GM18520 (cell line): ENCODE results near the gene LIPF.
"Not testable (repeated sequence)": the region's sequence is repeated elsewhere in the genome, so short reads cannot be mapped to it uniquely, and the experiment has no call there.

Source experiments
- ATAC-seq: cut with Tn5 transposase; IDR thresholded peaks from one replicate; pipeline ENCODE4 v1.9.1; 2021; ENCODE audit not compliant: unreplicated experiment

The LIPF gene, protein sequence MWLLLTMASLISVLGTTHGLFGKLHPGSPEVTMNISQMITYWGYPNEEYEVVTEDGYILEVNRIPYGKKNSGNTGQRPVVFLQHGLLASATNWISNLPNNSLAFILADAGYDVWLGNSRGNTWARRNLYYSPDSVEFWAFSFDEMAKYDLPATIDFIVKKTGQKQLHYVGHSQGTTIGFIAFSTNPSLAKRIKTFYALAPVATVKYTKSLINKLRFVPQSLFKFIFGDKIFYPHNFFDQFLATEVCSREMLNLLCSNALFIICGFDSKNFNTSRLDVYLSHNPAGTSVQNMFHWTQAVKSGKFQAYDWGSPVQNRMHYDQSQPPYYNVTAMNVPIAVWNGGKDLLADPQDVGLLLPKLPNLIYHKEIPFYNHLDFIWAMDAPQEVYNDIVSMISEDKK

DNA sequence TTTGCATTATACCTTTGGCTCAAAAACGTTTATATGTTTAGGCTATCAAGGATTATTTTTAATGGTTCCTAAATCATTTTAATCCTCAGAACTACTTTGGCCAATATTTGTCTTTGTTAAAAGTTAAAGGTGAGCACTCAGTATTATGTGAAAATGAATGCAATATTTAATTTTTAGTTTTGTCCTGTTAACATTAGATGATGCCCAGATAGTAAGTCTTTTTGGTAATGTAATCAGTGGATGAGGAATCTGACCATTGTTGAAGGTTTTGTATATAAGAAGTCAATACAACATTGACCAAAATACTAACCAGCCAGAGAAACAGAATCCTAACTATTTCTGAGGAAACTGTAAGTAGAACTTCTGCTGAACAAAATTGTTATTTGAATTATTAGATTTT lies at the start of gene LIPF:
TSS of gene LIPF (plus strand) at position 301 of the 400 bp plus-strand sequence. CDS start 2,856 bp downstream, outside the sequence.
- ATAC-seq: no peak

DNA sequence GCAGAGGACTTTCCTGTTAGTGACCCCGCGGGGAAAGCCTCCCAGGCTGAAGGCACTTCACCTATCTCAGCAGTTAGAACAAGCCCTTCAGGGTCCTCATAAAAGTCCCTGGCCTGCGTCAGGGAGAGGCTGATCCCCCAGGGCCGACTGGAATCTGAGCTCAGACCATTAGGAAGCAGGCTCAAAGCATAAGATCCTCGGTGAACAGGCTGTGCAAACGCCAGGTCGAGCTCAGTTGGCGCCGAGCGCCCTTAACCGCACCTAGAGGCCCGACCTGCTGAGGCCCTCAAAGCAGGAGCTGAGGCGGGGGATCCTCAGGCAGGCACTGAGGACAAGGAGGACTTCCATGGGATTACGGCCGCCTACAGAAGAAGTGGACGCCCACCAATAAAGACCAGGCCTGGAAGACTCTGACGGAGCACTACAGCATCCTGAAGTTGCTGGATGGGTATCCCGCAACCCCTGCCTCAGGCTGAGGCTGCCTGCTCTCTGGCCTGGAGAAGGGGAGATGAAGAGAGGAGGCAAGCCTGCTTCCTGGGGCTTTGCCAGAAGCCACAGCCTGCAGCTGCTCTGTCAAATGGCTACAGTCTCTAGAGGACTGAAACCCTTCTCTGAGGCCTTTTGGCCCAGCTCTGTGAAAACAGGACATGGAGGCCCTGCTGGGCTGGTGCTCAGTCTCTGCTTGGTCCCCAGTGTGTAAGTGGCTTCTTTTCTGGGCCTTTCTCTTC lies 47.8 kb upstream of the LIPF start:
- ATAC-seq: no peak

DNA sequence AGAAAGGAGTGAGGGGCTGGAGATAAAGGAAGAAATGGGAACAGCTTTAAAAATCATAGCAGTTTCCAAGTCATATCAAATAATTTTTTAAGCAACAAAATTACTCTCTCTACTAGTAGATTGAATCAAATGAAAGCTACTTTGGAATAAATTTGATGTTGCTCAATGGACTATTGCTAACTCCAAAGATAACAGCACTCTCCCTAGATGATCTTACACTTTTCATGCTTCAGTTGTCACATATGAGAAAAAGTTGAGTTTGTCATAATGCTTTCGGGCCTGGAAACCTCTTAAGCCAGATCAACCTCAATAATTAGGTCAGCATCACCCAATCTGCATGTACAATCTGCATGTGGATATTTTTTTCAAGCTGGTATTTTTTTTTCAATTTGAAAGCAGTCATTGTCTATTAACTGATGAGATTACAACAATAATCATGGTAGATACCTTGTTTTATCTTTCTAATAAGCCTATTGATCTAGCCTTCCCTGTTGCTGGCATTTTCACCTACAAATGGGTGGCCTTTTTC lies 46.4 kb upstream of the LIPF start:
- no peak for ATAC-seq

DNA sequence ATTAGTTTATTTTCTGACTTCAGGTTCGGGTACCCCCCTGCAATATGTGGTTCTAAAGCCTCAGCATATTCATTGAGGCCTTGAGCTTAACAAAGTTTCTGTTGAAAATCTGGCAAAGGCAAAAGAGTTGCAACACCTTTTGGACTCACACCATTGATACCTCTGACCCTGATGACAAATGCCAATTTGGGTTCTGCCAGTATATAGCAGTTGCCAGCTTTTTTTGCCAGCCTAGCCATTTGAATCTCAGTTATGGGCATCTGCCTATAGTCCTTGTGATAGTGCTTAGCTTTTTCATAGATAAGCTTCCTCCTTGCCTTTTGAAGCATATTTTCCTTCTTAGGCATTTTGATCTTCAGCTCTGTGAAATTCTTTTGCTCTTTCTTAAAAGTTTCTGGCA lies 45.7 kb upstream of the LIPF start:
- ATAC-seq: no peak

DNA sequence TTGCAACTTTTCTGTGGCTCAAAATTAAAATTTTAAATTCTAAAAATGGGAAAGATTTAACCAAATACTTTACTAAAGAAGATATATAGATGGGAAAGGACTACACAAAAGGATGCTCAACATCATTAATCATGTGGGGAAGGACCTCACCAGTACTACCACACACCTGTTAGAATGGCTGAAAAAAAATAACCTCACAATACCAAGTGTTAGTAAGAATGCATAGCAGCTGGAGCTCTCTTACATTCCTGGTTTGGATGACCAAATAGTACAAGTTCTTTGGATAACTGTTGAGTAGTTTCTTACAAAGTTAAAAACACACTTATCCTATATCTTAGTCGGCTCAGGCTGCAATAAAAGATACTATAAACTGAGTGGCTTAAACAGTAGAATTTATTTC lies 43.8 kb upstream of the LIPF start:
- no peak for ATAC-seq

DNA sequence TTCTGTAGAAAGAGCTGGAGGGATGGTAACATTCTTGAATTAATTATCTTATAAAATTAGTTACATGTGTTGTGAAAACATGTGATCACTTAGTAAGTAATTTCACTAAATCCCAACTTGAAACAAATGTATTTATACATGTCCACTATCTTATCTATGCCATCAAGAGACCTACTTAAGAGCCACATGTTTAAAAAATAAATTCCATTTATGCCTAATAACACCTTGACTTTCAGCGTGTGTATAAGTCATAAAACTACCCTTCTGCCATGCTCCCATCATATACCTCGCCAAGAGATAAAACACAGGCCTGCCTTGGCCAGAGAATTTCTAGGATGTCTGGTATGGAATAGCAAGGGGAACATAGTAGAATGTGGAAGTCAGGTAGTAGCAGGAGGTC lies 40.4 kb upstream of the LIPF start:
- ATAC-seq: no peak

DNA sequence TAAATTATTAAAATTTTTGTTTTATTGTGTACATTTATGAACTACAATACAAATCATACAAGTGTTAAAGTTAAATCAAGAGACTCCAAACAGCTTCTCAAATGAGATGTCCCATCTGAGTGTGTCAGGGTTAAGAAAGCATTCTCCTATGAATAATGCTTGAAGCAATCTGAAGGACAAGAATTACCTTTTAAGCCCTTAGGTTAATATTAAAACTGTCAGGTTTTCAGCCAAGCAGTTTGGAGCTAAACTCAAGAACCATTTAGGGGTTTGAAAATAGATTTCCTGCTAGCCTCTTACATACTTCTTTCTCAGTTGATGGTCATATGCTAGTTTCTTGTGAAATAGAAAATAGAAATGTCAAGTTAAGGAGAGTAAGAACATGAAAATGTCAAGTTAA lies 39.4 kb upstream of the LIPF start:
- no peak for ATAC-seq

DNA sequence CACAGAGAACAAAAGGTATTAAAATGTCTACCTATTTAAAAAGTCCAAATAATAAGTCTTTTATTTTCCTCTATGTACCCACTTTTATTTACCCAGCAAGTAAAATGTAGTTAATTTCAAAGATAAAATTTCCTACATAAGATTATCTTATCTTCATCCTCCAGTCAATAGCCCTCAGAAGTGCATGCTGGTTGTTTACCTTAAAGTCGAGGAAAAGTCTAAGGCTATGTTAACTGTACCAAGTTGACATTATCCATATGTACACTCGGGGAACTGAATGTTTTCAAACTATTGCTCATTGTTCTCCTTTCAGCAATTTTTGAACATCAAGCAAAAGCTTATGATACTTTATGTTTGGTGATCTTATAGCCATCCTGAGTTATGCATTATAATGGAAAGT lies 24.1 kb upstream of the LIPF start:
- ATAC-seq: no peak

DNA sequence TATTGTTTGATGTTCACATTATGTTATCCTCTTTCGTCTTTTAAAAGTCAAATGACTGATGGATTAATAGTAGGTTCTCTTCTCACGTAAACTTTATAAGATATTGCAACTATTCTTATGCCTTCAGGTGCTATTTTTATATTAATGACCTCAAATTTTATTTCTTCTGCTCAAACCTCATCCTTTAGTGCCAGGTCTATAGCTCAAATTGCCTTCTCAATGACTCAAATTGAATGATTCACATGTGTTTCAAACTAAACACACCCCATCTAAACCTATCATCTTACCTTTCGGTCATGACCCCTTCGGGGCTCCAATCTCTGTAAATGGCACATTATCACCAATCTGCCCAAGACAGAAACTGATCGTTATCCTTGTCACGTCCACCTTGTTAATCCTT lies 22.0 kb upstream of the LIPF start:
- ATAC-seq: no peak

DNA sequence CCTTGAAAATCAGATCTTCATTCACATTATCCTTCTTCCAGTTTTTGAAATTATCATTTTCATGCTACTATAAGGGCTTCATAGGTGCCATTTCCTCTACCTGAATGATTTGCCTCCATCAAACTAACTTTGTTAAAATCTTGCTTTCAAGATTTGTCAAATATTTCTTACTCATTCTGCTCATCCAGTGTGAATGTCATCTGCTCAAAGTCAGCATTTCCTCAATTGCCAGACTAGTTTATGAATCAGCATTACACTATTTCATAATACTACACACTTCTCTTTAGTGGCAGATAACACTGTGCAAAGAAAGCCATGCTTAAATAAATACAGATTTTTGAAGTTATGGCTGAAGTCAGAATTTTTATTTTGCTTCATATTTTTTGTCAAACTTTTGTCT lies 21.3 kb upstream of the LIPF start:
- no peak for ATAC-seq

DNA sequence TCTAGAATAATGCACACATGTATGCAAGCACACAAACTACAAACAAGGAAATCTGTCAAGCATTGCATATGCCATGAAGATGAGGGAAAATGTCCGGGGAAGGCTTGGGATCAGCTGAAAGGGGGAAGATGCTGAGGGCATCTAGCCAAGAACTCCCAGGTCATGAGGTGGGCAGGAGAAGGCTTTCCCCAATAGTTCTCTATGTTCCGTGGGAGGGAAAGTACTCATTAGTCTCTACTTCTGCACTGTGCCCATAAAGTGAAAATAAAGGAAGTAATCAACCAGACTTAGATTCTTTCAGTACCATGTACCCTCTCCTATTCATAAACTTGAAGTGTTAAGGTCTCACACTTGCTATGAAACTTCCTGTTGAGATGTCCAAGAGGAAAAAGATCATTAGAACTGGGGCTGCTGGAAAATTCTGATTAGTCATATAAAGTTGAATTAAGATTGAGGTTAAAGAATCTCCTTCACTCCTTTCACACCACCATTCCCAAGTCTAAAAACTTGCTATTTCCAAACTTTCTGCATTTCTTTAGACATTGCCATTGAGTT lies 17.1 kb upstream of the LIPF start:
- no peak for ATAC-seq

DNA sequence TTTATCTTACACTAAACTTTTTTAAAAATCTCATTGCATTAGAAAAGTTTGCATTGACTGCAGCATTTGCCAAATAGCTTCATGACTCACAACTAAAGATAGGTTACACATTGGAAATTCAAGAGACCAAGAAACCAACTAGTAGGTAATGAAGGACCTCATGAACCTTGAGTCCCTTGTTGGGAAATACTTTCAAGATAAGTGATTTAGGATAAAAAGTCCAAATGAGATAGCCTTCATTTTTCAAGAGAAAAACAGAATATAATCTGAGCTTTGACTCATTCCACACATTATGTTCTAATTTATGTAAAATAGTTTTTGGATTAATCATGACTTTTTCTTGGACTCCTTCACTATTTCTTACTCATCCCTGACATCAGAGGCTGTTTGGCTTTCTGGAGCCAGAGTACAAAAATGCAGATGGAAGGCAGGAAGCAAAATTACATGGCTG lies 13.1 kb upstream of the LIPF start:
- ATAC-seq: no peak

DNA sequence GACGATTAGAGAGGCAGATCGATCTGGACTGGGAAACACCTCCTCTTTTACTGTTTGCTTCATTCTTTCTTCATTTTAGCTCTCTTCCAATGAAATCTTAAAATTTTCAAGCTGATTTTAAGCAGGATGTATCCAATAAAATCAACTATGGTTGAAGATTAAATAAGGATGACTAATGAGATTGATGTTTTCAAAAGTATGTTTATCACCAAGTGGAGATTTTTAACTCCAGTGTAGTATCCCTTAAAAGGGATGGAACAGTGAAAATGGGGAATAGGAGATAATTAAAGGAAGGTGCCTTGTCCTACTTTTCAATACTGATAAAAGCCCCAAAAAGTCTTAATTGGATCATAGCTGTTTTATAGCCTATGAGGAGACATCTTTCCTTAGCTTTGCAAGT lies 11.6 kb upstream of the LIPF start:
- no peak for ATAC-seq

DNA sequence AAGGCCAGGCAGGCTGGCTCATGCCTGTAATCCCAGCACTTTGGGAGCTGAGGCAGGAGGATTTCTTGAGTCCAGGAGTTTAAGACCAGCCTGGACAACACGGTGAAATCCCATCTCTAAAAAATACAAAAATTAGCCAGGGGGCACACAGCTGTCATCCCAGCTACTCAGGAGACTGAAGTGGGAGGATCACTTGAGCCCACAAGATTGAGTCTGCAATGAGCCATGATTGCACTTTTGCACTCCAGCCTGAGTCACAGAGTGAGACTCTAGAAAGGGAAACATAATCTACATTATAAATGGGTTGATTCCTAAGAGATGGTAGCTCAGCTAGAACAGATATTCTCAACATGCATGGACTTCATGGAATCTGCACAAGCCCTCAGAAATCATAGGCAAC lies 6.3 kb upstream of the LIPF start:
- no peak for ATAC-seq

DNA sequence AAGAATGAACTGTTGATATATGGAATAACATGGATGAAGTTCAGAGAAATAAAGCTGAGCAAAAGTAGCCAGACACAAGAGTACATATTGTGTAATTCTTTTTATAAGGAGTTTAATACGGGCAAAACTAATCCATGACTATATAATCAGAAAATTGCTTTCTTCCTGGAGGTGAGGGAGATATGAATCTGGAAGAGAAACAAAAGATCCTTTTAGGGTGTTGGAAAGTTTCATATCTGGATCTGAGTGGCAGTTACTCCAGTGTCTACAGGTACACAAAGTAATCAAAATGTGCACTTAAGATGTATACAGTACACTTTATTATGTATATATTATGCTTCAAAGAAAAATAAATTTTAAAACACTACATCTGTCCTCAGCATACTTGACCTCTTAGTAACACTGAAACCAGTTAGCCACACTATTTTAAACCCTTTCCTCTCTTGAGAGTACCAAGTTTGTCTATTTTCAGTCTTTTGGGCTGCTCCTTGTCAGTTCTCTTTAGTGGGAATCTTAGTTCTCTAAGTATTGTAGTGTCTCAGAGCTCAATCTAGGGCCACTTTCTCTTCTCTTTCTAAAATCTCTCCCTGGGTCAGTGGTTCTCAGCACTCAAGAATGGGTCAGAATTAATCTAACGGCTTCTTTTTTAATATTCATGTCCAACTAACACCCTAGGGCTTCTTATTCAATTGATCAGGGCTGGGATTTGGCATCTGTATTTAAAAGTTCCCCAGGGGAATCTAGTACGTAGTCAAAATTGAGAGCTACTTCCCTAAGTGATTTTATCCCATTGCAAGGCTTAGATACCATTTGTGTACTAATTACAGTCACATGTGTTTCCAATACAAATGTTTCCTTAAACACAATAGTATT lies 4.3 kb upstream of the LIPF start:
- ATAC-seq: no peak

DNA sequence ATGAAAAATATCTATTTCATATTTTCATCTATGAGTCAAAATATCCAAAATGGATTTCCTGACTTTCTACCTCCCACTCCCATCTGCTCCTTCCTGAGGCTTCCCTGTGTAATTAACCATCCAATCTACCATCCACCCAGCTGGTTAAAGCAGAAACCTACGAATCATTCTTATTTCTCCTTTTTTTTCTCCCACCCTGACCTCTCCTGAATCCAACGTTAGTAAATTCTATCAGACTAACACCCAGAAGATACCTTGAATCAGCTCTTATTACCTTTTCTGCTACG lies 3.7 kb upstream of the LIPF start:
- no peak for ATAC-seq

DNA sequence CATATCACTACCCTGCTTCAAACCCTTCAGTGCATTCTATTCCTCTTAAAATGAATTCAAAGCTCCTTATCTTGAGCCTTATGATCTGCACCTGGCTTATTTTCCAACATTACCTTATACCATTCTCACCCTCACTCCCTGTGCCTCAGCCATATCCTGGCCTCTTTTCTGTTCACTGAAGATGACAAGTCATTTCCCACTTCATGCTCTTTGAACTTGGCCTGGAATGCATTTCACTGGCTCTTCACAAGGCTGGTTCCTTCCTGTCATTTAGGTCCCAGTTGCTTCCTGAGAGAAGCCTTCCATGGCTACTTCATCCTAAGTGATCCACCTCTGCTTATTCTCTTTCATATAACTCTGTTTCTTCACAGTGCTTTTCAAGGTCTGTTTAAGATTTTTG lies 3.2 kb upstream of the LIPF start:
- no peak for ATAC-seq

DNA sequence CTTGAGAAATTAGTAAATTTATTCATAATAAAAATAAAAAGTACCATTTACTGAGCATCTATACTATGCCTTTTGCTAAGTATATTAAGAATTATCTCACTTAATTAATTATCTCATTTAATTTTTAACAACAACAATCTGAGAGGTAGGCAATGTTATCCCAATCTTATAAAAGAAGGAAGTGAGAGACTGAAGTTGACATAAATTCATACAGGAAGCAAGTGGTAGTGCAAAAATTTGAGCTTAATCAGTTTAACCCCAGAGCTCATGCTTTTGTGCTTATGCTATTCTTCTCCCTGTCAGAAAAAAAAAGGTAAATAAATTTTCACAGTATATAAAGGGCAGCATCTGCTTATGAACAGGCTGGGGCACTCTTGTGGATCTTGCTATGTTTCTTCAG lies 2.7 kb upstream of the LIPF start:
- ATAC-seq: no peak

DNA sequence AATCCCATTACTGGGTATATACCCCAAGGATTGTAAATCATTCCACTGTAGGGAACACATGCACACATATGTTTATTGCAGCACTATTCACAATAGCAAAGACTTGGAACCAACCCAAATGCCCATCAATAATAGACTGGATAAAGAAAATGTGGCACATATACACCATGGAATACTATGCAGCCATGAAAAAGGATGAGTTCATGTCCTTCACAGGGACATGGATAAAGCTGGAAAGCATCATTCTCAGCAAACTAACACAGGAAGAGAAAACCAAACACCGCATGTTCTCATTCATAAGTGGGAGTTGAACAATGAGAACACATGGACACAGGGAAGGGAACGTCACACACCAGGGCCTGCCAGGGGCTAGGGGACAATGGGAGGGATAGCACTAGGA lies 1.1 kb upstream of the LIPF start:
- not testable (repeated sequence) for ATAC-seq

DNA sequence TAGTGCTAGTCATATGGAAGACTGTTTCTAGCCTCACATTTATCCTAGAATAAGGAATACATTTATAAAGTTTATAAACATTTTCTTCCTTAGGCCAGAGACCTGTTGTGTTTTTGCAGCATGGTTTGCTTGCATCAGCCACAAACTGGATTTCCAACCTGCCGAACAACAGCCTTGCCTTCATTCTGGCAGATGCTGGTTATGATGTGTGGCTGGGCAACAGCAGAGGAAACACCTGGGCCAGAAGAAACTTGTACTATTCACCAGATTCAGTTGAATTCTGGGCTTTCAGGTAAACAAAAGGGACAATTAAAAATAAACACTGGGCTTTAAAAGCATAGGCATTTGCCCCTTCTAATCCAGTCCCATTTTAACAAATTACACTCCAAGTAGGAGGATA lies 4.2 kb downstream of the LIPF start:
- ATAC-seq: no peak

DNA sequence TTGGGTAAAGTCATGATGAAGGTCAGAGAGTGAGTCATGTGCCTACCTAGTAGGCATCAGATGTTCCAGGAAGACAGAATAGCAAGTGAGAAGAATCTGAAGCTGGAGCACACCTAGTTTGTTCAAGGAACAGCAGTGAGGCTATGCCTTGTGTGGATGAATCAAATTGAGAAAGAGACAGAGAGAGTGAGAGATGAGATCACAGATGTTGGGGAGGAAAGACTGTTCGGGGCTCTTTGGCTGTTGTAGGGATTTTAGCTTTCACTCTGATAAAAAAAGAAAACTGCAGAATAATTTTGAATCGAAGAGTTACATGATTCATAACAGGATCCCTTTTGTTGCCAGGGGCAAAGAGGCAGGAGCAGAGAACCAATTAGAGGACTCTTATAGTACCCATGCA lies 6.3 kb downstream of the LIPF start:
- peak; percentile 54 for ATAC-seq
